HepG2 (cell line): ENCODE measurements around the gene RPS5. TPM values are rescaled to one million over a fixed set of nuclear protein-coding genes. Genes with fewer than 3 reads are reported as not detected.

ENCODE experiments used
- CBX1 ChIP-seq: IDR thresholded peaks from one replicate; pipeline ENCODE4 v1.6.1; 2016; ENCODE audit warnings: antibody characterized with exemption, low read depth
- CC2D1A ChIP-seq: sonication (generic); formaldehyde crosslinking; IDR thresholded peaks from 2 replicates; pipeline ENCODE4 v1.8.1; 2023; ENCODE audit warnings: mild to moderate bottlenecking, missing genetic modification reagents
- ERF ChIP-seq: IDR thresholded peaks from 2 replicates; pipeline ENCODE4 v1.6.1; 2018; ENCODE audit warnings: missing biosample characterization, missing genetic modification reagents
- ETV5 ChIP-seq: IDR thresholded peaks from 2 replicates; pipeline ENCODE4 v1.6.1; 2018; ENCODE audit warnings: missing biosample characterization, missing genetic modification reagents, inconsistent platforms, borderline replicate concordance
- GABPB1 ChIP-seq: IDR thresholded peaks from 2 replicates; pipeline ENCODE4 v1.6.1; 2016; ENCODE audit warnings: mild to moderate bottlenecking, missing genetic modification reagents, moderate library complexity, missing compliant biosample characterization
- LCORL ChIP-seq, 2 experiments: fragments of 450-650 bp in 1 of 2; sonication (generic) in 1 of 2; formaldehyde crosslinking in 1 of 2; IDR thresholded peaks; 2 replicates each; pipeline versions ENCODE4 v1.5.0 to v1.6.1; 2017 to 2020; ENCODE audit warnings: antibody characterized with exemption in 1 of 2, missing genetic modification reagents in 1 of 2
- MAFG ChIP-seq: sonication (generic); formaldehyde crosslinking; IDR thresholded peaks from 2 replicates; pipeline ENCODE4 v1.5.1; 2020; ENCODE audit warnings: mild to moderate bottlenecking, missing genetic modification reagents
- MAZ ChIP-seq, 2 experiments: sonication (generic) in 1 of 2; formaldehyde crosslinking in 1 of 2; IDR thresholded peaks; 2 replicates each; pipeline versions ENCODE4 v1.5.0 to v1.6.1; 2012 to 2020; ENCODE audit warnings: low read depth in 2 of 2, mild to moderate bottlenecking in 2 of 2, borderline replicate concordance in 1 of 2, improper control_type of control experiment in 1 of 2, low read length in 1 of 2, missing genetic modification reagents in 1 of 2, moderate library complexity in 1 of 2
- NFYB ChIP-seq: sonication (generic); formaldehyde crosslinking; IDR thresholded peaks from 2 replicates; pipeline ENCODE4 v1.4.0; 2020; ENCODE audit warnings: missing genetic modification reagents
- NR2F6 ChIP-seq, 2 experiments: IDR thresholded peaks; 2 replicates each; pipeline ENCODE4 v1.6.1; 2016; ENCODE audit warnings: antibody characterized with exemption in 1 of 2, mild to moderate bottlenecking in 1 of 2
- PHF8 ChIP-seq: sonication (generic); formaldehyde crosslinking; IDR thresholded peaks from 2 replicates; pipeline ENCODE4 v1.5.0; 2020; ENCODE audit warnings: missing genetic modification reagents
- SOX5 ChIP-seq: IDR thresholded peaks from 2 replicates; pipeline ENCODE4 v1.6.1; 2016; ENCODE audit warnings: borderline replicate concordance
- TBX2 ChIP-seq: sonication (generic); formaldehyde crosslinking; IDR thresholded peaks from 2 replicates; pipeline ENCODE4 v1.5.0; 2020; ENCODE audit warnings: missing genetic modification reagents, mild to moderate bottlenecking, borderline replicate concordance
- ZBTB38 ChIP-seq: sonication (generic); formaldehyde crosslinking; IDR thresholded peaks from 2 replicates; pipeline ENCODE4 v1.5.1; 2020; ENCODE audit warnings: mild to moderate bottlenecking, missing genetic modification reagents
- ZNF143 ChIP-seq: sonication (generic); formaldehyde crosslinking; IDR thresholded peaks from 2 replicates; pipeline ENCODE4 v1.4.0; 2020; ENCODE audit warnings: missing genetic modification reagents
- ZNF232 ChIP-seq: sonication (generic); formaldehyde crosslinking; IDR thresholded peaks from 2 replicates; pipeline ENCODE4 v1.4.0; 2020; ENCODE audit warnings: missing genetic modification reagents, borderline replicate concordance
- ZNF878 ChIP-seq: sonication (generic); formaldehyde crosslinking; IDR thresholded peaks from 2 replicates; pipeline ENCODE4 v1.8.1; 2023; ENCODE audit warnings: mild to moderate bottlenecking, missing genetic modification reagents, moderate library complexity
- polyA plus RNA-seq, 8 experiments: library from polyadenylated mRNA; depleted of rRNA in 3 of 8; stranded (reverse) in 7 of 8; unstranded in 1 of 8; fragments of >200 nt; fragmentation: Illumina TruSeq in 4 of 8; extraction: Trizol in 4 of 8; gene quantifications; 2 replicates each; pipeline versions ENCODE4 v1.2.1 to v1.2.3, GENCODE V29; 2011 to 2016; ENCODE audit warnings: low read depth in 4 of 8, missing spikeins in 1 of 8, mixed read lengths in 1 of 8; ENCODE audit not compliant: insufficient read depth in 1 of 8
- total RNA-seq, 5 experiments: library from RNA; depleted of rRNA; stranded (reverse); fragments of >200 nt; fragmentation: Illumina TruSeq; extraction: Trizol; gene quantifications; 2 replicates each; pipeline ENCODE4 v1.2.3, GENCODE V29; 2016; ENCODE audit warnings: low read depth in 1 of 5
- TF ChIP-seq, protein P1 (sequence below): sonication (generic); formaldehyde crosslinking; IDR thresholded peaks from 2 replicates; pipeline ENCODE4 v1.5.1; 2020; ENCODE audit warnings: mild to moderate bottlenecking, missing genetic modification reagents, moderate library complexity
- TF ChIP-seq, protein P2 (sequence below): sonication (generic); formaldehyde crosslinking; IDR thresholded peaks from 2 replicates; pipeline ENCODE4 v1.5.1; 2020; ENCODE audit warnings: mild to moderate bottlenecking, missing genetic modification reagents, moderate library complexity
- TF ChIP-seq, protein P3 (sequence below): sonication (generic); formaldehyde crosslinking; IDR thresholded peaks from 2 replicates; pipeline ENCODE4 v1.4.0; 2020; ENCODE audit warnings: missing genetic modification reagents, borderline replicate concordance

The RPS5 gene
- total and polyA plus RNA-seq, 2 of the 13 experiments (the other 11 are each of a cell fraction or from before 2014, with no cell fraction given) = 1,544 to 4,408 TPM

DNA sequence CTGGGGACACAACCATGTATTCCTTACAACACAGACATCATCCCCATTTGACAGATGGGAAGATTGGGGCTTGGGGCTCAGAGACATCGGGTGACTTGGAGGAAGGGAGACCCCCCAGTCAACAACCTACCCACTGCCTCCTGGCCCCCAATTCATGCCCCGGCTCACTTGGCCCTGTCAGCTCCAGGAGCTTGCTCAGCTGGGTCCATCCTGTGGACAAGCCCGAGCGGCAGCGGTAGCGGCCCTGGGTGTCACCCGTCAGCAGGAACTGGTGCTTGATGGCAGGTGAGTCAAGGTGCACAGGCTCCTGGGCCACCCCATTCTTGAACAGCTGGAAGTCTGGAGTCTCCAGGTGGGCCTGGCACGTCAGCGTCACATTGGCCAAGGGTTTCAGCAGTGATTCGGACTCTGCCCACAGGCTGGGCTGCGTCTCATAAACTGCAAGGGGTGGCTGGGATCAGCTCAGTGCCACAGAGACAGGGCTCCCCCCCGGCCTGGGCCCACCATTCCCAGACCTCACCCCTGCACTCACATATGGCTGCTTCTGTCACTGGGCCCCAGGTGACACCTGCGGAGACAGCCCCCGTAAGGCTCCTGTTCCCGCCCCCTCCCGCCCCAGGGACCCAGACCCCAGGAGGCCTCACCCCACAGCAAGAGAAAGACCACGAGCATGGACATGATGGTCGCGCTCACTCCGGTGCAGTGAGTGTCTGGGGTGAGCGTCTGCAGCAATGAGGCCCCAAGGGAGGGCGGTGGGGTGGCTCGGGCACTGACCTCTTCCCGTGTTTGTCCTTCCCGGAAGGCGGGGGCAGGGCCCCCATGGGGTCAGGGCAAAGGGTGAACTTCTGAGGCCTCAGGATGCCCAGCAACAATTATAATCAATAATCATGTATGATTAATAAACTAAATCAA, 34.1 kb upstream of the RPS5 start, which contains the start of gene A1BG (continued):
- TF ChIP-seq, protein P1, sequence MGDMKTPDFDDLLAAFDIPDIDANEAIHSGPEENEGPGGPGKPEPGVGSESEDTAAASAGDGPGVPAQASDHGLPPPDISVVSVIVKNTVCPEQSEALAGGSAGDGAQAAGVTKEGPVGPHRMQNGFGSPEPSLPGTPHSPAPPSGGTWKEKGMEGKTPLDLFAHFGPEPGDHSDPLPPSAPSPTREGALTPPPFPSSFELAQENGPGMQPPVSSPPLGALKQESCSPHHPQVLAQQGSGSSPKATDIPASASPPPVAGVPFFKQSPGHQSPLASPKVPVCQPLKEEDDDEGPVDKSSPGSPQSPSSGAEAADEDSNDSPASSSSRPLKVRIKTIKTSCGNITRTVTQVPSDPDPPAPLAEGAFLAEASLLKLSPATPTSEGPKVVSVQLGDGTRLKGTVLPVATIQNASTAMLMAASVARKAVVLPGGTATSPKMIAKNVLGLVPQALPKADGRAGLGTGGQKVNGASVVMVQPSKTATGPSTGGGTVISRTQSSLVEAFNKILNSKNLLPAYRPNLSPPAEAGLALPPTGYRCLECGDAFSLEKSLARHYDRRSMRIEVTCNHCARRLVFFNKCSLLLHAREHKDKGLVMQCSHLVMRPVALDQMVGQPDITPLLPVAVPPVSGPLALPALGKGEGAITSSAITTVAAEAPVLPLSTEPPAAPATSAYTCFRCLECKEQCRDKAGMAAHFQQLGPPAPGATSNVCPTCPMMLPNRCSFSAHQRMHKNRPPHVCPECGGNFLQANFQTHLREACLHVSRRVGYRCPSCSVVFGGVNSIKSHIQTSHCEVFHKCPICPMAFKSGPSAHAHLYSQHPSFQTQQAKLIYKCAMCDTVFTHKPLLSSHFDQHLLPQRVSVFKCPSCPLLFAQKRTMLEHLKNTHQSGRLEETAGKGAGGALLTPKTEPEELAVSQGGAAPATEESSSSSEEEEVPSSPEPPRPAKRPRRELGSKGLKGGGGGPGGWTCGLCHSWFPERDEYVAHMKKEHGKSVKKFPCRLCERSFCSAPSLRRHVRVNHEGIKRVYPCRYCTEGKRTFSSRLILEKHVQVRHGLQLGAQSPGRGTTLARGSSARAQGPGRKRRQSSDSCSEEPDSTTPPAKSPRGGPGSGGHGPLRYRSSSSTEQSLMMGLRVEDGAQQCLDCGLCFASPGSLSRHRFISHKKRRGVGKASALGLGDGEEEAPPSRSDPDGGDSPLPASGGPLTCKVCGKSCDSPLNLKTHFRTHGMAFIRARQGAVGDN (CRISPR knock-in tag) = peak; percentile 64
- TF ChIP-seq, protein P2, sequence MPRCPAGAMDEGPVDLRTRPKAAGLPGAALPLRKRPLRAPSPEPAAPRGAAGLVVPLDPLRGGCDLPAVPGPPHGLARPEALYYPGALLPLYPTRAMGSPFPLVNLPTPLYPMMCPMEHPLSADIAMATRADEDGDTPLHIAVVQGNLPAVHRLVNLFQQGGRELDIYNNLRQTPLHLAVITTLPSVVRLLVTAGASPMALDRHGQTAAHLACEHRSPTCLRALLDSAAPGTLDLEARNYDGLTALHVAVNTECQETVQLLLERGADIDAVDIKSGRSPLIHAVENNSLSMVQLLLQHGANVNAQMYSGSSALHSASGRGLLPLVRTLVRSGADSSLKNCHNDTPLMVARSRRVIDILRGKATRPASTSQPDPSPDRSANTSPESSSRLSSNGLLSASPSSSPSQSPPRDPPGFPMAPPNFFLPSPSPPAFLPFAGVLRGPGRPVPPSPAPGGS (CRISPR knock-in tag) = 0 out of 2 replicates have a peak, but pooled peaks have one; percentile 38
- TF ChIP-seq, protein P3, sequence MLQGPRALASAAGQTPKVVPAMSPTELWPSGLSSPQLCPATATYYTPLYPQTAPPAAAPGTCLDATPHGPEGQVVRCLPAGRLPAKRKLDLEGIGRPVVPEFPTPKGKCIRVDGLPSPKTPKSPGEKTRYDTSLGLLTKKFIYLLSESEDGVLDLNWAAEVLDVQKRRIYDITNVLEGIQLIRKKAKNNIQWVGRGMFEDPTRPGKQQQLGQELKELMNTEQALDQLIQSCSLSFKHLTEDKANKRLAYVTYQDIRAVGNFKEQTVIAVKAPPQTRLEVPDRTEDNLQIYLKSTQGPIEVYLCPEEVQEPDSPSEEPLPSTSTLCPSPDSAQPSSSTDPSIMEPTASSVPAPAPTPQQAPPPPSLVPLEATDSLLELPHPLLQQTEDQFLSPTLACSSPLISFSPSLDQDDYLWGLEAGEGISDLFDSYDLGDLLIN = 0 out of 2 replicates have a peak, but pooled peaks have one; percentile 38
- TF ChIP-seq MAFG (no peak), TBX2 (CRISPR knock-in tag) (peak; percentile 36; the same call in 1 of the 2 replicates), ZBTB38 (0 out of 2 replicates have a peak, but pooled peaks have one; percentile 7), LCORL (IDR thresholded peaks at IDR 0.05) (no peak), LCORL (CRISPR knock-in tag; IDR thresholded peaks at IDR 0.05) (0 out of 2 replicates have a peak, but pooled peaks have one; percentile 23), ERF (CRISPR knock-in tag) (peak; percentile 18; the same call in 1 of the 2 replicates), ETV5 (CRISPR knock-in tag) (peak; percentile 88), GABPB1 (CRISPR knock-in tag) (peak; percentile 67), ZNF878 (CRISPR knock-in tag) (no peak), CC2D1A (CRISPR knock-in tag) (no peak), MAZ (IDR thresholded peaks at IDR 0.05; ENCODE audit: borderline replicate concordance, low read depth, low read length) (peak; percentile 33; the same call in 1 of the 2 replicates), MAZ (CRISPR knock-in tag; IDR thresholded peaks at IDR 0.05; ENCODE audit: low read depth) (peak; percentile 26; the same call in 1 of the 2 replicates), ZNF143 (0 out of 2 replicates have a peak, but pooled peaks have one; percentile 19), ZNF232 (CRISPR knock-in tag) (0 out of 2 replicates have a peak, but pooled peaks have one; percentile 47), SOX5 (CRISPR knock-in tag) (peak; percentile 37; the same call in 1 of the 2 replicates), NR2F6 (IDR thresholded peaks at IDR 0.05) (peak; percentile 94), NR2F6 (CRISPR knock-in tag; IDR thresholded peaks at IDR 0.05) (peak; percentile 95), CBX1 (no peak), PHF8 (CRISPR knock-in tag) (peak; percentile 35), NFYB (CRISPR knock-in tag) (no peak)
